CD4-positive, alpha-beta memory T cell (primary cell): ENCODE results near the gene AK8. TPM values are rescaled to one million over a fixed set of nuclear protein-coding genes. Genes with fewer than 3 reads are reported as not detected.

Experiments
- CTCF ChIA-PET: fragments of 350-600 bp; sonication (Branson Sonifier 250); formaldehyde crosslinking; loops from one replicate; lab custom pipeline; 2021; ENCODE audit warnings: inconsistent platforms; ENCODE audit not compliant: partially characterized antibody; lab: Charles Lee
- POLR2A ChIA-PET: fragments of 350-600 bp; sonication (Branson Sonifier 250); formaldehyde crosslinking; loops from one replicate; lab custom pipeline; 2021; ENCODE audit not compliant: partially characterized antibody; lab: Charles Lee
- DNase-seq, 5 donors: peaks; one replicate each; pipeline versions ENCODE4 v3.0.0 to v3.0.0-alpha.2; 2020 to 2022; ENCODE audit warnings: mixed read lengths in 1 of 5
- H3K27ac ChIP-seq: one replicate; pipeline ENCODE4 v1.7.0; 2013; ENCODE audit warnings: low read depth, low read length
- H3K27me3 ChIP-seq: 2 replicates; pipeline ENCODE4 v1.7.0; 2013; ENCODE audit warnings: mild to moderate bottlenecking, low read length, moderate library complexity; ENCODE audit not compliant: insufficient read depth
- H3K36me3 ChIP-seq: 2 replicates; pipeline ENCODE4 v1.7.0; 2013; ENCODE audit warnings: mild to moderate bottlenecking, low read length, moderate library complexity; ENCODE audit not compliant: insufficient read depth
- H3K4me1 ChIP-seq: 2 replicates; pipeline ENCODE4 v1.7.0; 2013; ENCODE audit warnings: mild to moderate bottlenecking, low read length, moderate library complexity; ENCODE audit not compliant: insufficient read depth
- H3K4me3 ChIP-seq, 2 donors: one replicate each; pipeline ENCODE4 v1.7.0; 2013; ENCODE audit warnings: low read length in 2 of 2, mild to moderate bottlenecking in 1 of 2
- H3K9me3 ChIP-seq, 2 donors: one replicate each; pipeline ENCODE4 v1.7.0; 2013; ENCODE audit warnings: low read length in 2 of 2, control low read depth in 1 of 2; ENCODE audit not compliant: control insufficient read depth in 1 of 2
- H3K27ac Mint-ChIP-seq, 7 donors: one replicate each; pipeline ENCODE4 v1.8.0; 2020 to 2021; ENCODE audit warnings: mixed read lengths in 7 of 7, mild to moderate bottlenecking in 6 of 7, inconsistent platforms in 3 of 7, moderate library complexity in 3 of 7
- H3K27me3 Mint-ChIP-seq, 2 donors: one replicate each; pipeline ENCODE4 v1.8.0; 2020 to 2021; ENCODE audit warnings: mixed read lengths in 2 of 2
- H3K36me3 Mint-ChIP-seq, 2 donors: one replicate each; pipeline ENCODE4 v1.8.0; 2020 to 2021; ENCODE audit warnings: mixed read lengths in 2 of 2, inconsistent platforms in 1 of 2, mild to moderate bottlenecking in 1 of 2
- H3K4me1 Mint-ChIP-seq, 4 donors: one replicate each; pipeline ENCODE4 v1.8.0; 2020 to 2021; ENCODE audit warnings: mixed read lengths in 4 of 4, mild to moderate bottlenecking in 1 of 4
- H3K4me3 Mint-ChIP-seq, 8 donors: one replicate each; pipeline ENCODE4 v1.8.0; 2020 to 2021; ENCODE audit warnings: mixed read lengths in 8 of 8, mild to moderate bottlenecking in 7 of 8, moderate library complexity in 6 of 8, inconsistent platforms in 3 of 8
- H3K9me3 Mint-ChIP-seq, 8 donors: one replicate each; pipeline ENCODE4 v1.8.0; 2020 to 2021; ENCODE audit warnings: mixed read lengths in 8 of 8, mild to moderate bottlenecking in 5 of 8, inconsistent platforms in 3 of 8, moderate library complexity in 1 of 8
- intact Hi-C: fragments of 100-400 bp; cut with micrococcal nuclease; formaldehyde crosslinking; loops from one replicate; pipeline ENCODE4 v1.15.1; 2023
- polyA plus RNA-seq, 2 donors: library from polyadenylated mRNA; unstranded; fragments of 300-500 nt; fragmentation: Illumina TruSeq; gene quantifications; one replicate each; pipeline ENCODE4 v1.2.3, GENCODE V29; 2021
- total RNA-seq, 2 experiments: library from RNA; stranded (reverse); gene quantifications; one replicate each; pipeline ENCODE4 v1.2.3, GENCODE V29; 2021

Gene AK8
- total and polyA plus RNA-seq, 4 experiments from 2014 or later = 0.28 TPM; not detected in 3

DNA sequence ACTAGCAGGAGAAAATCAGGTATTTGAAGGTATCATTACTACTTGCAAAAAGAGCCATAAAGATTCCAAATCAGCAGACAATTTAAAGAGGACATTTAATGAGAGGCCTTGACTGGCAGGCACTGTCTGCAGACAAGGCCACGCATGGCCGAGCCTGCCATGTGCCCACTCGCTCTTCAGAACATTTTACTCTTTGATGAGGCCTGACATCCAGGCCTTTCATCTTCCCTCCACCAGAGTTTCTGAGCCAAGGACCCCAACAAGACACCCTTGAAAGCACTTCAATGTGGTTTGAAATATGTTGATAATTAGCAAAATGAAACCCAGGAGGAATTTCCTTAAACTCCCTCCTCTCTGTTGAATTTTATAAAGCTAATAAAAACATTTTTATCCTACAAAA, 16.4 kb downstream of the AK8 start:
- Mint-ChIP-seq H3K9me3 (no peaks in the 10 kb centered on the region), H3K4me3 (no peak overlapping the region), H3K27ac (no peak overlapping the region), H3K36me3 (no peaks in the 10 kb centered on the region), H3K27me3 (peaks cover 5 to 13% of the 10 kb centered on the region in 2 donors), H3K4me1 (no peaks in the 10 kb centered on the region)
- Histone ChIP-seq H3K27me3 (no peaks in the 10 kb centered on the region), H3K4me1 (no peaks in the 10 kb centered on the region), H3K27ac (no peak overlapping the region), H3K36me3 (no peaks in the 10 kb centered on the region), H3K4me3 (no peak overlapping the region), H3K9me3 (no peaks in the 10 kb centered on the region)
- CTCF ChIA-PET = interaction anchor here (0.6 kb wide), 1 partner anchor 13 kb away, joined by 5 read pairs; no protein-coding TSS in a partner anchor
- no peak for DNase-seq
- intact Hi-C loops = no loop called here
- POLR2A ChIA-PET = no interaction called here

GRCh38 chr9:132858751-132859150, 19.3 kb downstream of the AK8 start:
- Mint-ChIP-seq H3K4me1 (peaks cover 0 to 3% (median 0%) of the 10 kb centered on the region in 4 donors), H3K27me3 (peaks cover 11 to 14% of the 10 kb centered on the region in 2 donors), H3K27ac (no peak overlapping the region), H3K9me3 (peaks cover 0 to 2% (median 0%) of the 10 kb centered on the region in 8 donors), H3K36me3 (no peaks in the 10 kb centered on the region), H3K4me3 (no peak overlapping the region)
- H3K27ac ChIP-seq = no peak overlapping the region
- ChIA-PET CTCF (no interaction called here), POLR2A (no interaction called here)
- intact Hi-C loops = no loop called here
- no peaks in the 10 kb centered on the region for H3K9me3 ChIP-seq
- no peaks in the 10 kb centered on the region for H3K36me3 ChIP-seq
- H3K4me3 ChIP-seq = no peak overlapping the region
- no peaks in the 10 kb centered on the region for H3K4me1 ChIP-seq
- DNase-seq = no peak
- H3K27me3 ChIP-seq = no peaks in the 10 kb centered on the region

- Mint-ChIP-seq H3K36me3 (no peaks in the 10 kb centered on the region), H3K4me3 (no peak overlapping the region), H3K27ac (no peak overlapping the region), H3K4me1 (peaks cover 0 to 3% (median 0%) of the 10 kb centered on the region in 4 donors), H3K27me3 (peaks cover 11 to 15% of the 10 kb centered on the region in 2 donors), H3K9me3 (peaks cover 0 to 2% (median 0%) of the 10 kb centered on the region in 8 donors)
- Histone ChIP-seq H3K4me3 (no peak overlapping the region), H3K4me1 (no peaks in the 10 kb centered on the region), H3K27me3 (no peaks in the 10 kb centered on the region), H3K9me3 (no peaks in the 10 kb centered on the region), H3K27ac (no peak overlapping the region), H3K36me3 (no peaks in the 10 kb centered on the region)
- ChIA-PET CTCF (no interaction called here), POLR2A (interaction anchor here (0.5 kb wide), 1 partner anchor 299 kb away, joined by 3 read pairs; no protein-coding TSS in a partner anchor)
- DNase-seq = no peak
- intact Hi-C loops = no loop called here
Observed at GRCh38 chr9:132857616-132858342, 20.3 kb downstream of the AK8 start.

- ChIA-PET CTCF (no interaction called here), POLR2A (no interaction called here)
- peaks cover 0 to 2% (median 0%) of the 10 kb centered on the region in 8 donors for H3K9me3 Mint-ChIP-seq
- no peak overlapping the region for H3K27ac ChIP-seq
- no peak overlapping the region for H3K4me3 Mint-ChIP-seq
- no peaks in the 10 kb centered on the region for H3K36me3 Mint-ChIP-seq
- no peak overlapping the region for H3K4me3 ChIP-seq
- H3K36me3 ChIP-seq = no peaks in the 10 kb centered on the region
- H3K27me3 ChIP-seq = no peaks in the 10 kb centered on the region
- peaks cover 11% of the 10 kb centered on the region in 2 donors for H3K27me3 Mint-ChIP-seq
- intact Hi-C loops = no loop called here
- H3K4me1 ChIP-seq = no peaks in the 10 kb centered on the region
- no peak for DNase-seq
- H3K9me3 ChIP-seq = no peaks in the 10 kb centered on the region
- H3K4me1 Mint-ChIP-seq = peaks cover 0 to 3% (median 0%) of the 10 kb centered on the region in 4 donors
- H3K27ac Mint-ChIP-seq = no peak overlapping the region
Observed at GRCh38 chr9:132857031-132857430, 21.1 kb downstream of the AK8 start.

- no peaks in the 10 kb centered on the region for H3K36me3 Mint-ChIP-seq
- H3K4me1 Mint-ChIP-seq = peaks cover 0 to 3% (median 0%) of the 10 kb centered on the region in 4 donors
- intact Hi-C loops = no loop called here
- H3K9me3 Mint-ChIP-seq = peaks cover 0 to 2% (median 0%) of the 10 kb centered on the region in 8 donors
- Histone ChIP-seq H3K27ac (no peak overlapping the region), H3K9me3 (no peaks in the 10 kb centered on the region), H3K36me3 (no peaks in the 10 kb centered on the region), H3K27me3 (no peaks in the 10 kb centered on the region), H3K4me3 (no peak overlapping the region), H3K4me1 (no peaks in the 10 kb centered on the region)
- ChIA-PET CTCF (no interaction called here), POLR2A (no interaction called here)
- H3K4me3 Mint-ChIP-seq = no peak overlapping the region
- no peak overlapping the region for H3K27ac Mint-ChIP-seq
- peaks cover 10 to 11% of the 10 kb centered on the region in 2 donors for H3K27me3 Mint-ChIP-seq
- no peak for DNase-seq
Observed at GRCh38 chr9:132855904-132856303, 22.2 kb downstream of the AK8 start.

DNA sequence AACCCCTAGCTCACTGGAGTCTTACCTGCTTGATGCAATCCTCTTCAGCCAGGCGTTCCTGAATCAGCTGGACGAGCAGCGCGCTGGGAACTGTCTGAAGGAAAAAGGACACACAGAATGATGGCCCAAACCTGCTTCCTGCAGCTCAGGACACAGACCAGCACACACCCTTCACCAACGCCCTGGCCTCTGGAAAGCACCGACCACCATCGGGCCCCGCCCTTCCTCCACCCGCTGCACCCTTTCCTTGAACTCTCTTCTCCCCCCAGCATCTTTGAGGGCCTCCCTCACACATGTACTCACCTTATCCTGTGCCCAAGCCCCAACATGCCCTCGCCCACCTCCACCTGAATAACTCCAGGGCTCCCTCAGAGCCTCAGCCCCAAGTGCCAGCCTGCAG, 23.3 kb downstream of the AK8 start:
- Histone ChIP-seq H3K27me3 (no peaks in the 10 kb centered on the region), H3K27ac (no peak overlapping the region), H3K36me3 (no peaks in the 10 kb centered on the region), H3K4me3 (no peak overlapping the region), H3K9me3 (no peaks in the 10 kb centered on the region), H3K4me1 (no peaks in the 10 kb centered on the region)
- H3K4me1 Mint-ChIP-seq = peaks cover 0 to 3% (median 0%) of the 10 kb centered on the region in 4 donors
- H3K9me3 Mint-ChIP-seq = peaks cover 0 to 2% (median 0%) of the 10 kb centered on the region in 8 donors
- no peak overlapping the region for H3K27ac Mint-ChIP-seq
- intact Hi-C loops = no loop called here
- no peak overlapping the region for H3K4me3 Mint-ChIP-seq
- POLR2A ChIA-PET = no interaction called here
- CTCF ChIA-PET = no interaction called here
- H3K27me3 Mint-ChIP-seq = peaks cover 10 to 11% of the 10 kb centered on the region in 2 donors
- DNase-seq = no peak
- no peaks in the 10 kb centered on the region for H3K36me3 Mint-ChIP-seq

- H3K36me3 ChIP-seq = no peaks in the 10 kb centered on the region
- H3K36me3 Mint-ChIP-seq = no peaks in the 10 kb centered on the region
- peaks cover 2 to 12% (median 6%) of the 10 kb centered on the region in 4 donors for H3K4me1 Mint-ChIP-seq
- H3K4me3 ChIP-seq = no peak overlapping the region
- ChIA-PET POLR2A (no interaction called here), CTCF (no interaction called here)
- DNase-seq = no peak
- H3K27ac Mint-ChIP-seq = no peak overlapping the region
- intact Hi-C loops = no loop called here
- no peaks in the 10 kb centered on the region for H3K4me1 ChIP-seq
- peaks cover 10 to 12% of the 10 kb centered on the region in 2 donors for H3K27me3 Mint-ChIP-seq
- H3K9me3 Mint-ChIP-seq = peaks cover 0 to 4% (median 0%) of the 10 kb centered on the region in 8 donors
- H3K4me3 Mint-ChIP-seq = no peak overlapping the region
- H3K27me3 ChIP-seq = no peaks in the 10 kb centered on the region
- no peaks in the 10 kb centered on the region for H3K9me3 ChIP-seq
- H3K27ac ChIP-seq = no peak overlapping the region
Observed at GRCh38 chr9:132853482-132853881, 24.6 kb downstream of the AK8 start.
